Erythroblast (primary cell): ENCODE measurements around the gene ZNF516.

Source experiments
- DNase-seq, 2 experiments: peaks; one replicate each; lab custom pipeline; 2025; lab: John Stamatoyannopoulos, UW
- GATA1 ChIP-seq: IDR thresholded peaks from 2 replicates; pipeline ENCODE4 v1.6.1; 2011; ENCODE audit warnings: low read depth, mild to moderate bottlenecking, control low read depth, low read length, moderate library complexity
- POLR2A ChIP-seq: IDR thresholded peaks from 2 replicates; pipeline ENCODE4 v1.6.1; 2011; ENCODE audit warnings: mild to moderate bottlenecking, low read length

Gene ZNF516

DNA sequence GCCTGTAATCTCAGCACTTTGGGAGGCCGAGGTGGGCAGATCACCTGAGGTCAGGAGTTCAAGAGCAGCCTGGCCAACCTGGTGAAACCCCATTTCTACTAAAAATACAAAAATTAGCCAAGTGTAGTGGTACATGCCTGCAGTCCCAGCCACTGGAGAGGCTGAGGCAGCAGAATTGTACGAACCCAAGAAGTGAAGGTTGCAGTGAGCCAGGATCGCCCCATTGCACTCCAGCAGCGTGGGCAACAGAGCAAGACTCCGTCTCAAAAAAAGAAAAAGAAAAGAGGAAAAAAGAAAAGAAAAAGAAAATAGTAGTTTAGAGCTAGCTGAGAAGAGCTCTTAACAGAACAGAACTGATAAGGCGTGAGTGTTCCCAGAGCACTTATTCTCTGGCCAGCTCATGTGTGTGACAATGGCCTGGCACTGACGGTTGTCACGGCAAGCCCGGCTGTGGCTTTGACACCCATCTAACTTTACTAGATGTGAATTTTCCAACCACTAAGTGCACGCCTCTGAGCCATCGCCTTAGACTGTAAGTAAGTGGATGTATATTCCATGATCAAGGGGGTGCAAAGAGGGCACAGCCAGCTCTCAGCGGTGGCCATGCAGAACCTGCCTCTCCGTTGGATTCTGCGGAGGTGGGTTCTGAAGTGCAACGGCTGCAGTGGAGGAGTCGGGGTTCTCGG is 80.0 kb downstream of the ZNF516 start:
- TF ChIP-seq GATA1 (no peak), POLR2A (no peak)
- no peak for DNase-seq

DNA sequence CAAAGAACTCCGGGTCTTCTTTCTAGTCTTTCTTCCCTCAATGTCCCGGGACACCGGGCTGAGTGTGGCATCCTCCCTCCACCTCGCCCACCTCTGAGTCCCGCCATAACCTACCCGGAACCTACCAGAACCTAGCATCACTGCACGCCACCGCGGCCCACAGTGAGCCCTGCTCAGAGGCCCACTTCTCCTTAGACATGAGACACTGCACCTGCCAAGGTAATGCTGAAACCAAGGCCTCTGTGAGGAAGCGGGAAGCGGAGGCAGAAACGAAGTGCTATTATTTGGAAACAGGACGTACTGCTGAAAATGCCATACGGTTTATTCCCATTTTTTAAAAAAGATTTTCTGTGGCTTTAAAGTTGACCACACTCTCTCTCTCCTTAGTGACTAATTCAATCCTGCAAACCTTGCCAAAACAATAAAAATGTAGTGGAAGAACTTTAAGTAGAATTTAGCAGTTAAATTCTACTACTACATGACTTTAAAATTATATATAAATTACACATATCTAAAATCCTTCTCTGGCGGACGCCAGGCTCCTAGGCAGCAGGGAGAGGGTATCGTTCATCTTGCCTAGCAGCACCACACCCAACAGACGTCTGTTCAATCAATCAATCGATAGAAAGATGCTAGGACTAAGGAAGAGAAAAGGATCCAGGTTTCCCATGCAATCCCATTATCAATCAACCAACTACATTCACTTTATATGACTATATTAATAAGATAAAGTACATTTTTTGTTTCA is 82.0 kb downstream of the ZNF516 start:
- no peak for DNase-seq
- TF ChIP-seq POLR2A = no peak
- no peak for TF ChIP-seq GATA1

DNA sequence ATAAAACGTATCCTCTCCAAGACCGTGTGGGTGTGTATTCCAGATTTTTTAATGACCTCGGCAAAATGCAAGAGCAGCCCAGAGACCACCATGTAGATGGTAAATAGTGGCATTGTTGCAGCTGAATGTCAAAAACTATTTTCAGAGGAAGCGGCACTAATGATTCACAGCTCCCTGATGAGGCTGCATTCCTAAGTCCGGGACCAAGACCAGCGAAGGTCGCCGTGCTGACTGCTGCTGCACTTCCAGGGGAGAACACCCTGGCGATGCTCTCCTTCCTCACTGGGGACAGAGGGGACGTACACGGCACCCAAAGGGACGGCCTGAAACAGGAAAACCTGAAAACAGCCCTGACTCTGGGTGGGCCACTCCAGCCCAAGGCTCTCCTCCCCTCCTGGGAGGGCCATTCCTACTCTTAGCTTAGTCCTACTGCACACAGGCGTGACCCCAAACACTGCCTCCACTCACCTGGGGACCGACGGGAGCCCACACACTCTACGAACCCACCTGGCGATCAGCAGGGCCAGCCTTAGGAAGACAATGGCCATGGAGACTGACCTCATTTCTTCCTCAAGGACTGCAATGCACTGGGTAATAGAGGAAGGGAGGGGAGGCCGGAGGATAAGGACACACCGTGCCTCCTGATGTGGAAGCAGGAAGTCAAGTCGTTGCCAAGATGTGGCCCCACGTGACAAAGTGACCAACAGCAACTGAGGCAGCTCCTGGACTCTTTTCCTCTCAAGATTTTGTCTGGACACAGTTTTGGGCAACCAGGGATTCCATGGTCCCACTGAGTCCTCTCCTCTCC is 82.8 kb downstream of the ZNF516 start:
- TF ChIP-seq GATA1 (no peak), POLR2A (no peak)
- DNase-seq = no peak

DNA sequence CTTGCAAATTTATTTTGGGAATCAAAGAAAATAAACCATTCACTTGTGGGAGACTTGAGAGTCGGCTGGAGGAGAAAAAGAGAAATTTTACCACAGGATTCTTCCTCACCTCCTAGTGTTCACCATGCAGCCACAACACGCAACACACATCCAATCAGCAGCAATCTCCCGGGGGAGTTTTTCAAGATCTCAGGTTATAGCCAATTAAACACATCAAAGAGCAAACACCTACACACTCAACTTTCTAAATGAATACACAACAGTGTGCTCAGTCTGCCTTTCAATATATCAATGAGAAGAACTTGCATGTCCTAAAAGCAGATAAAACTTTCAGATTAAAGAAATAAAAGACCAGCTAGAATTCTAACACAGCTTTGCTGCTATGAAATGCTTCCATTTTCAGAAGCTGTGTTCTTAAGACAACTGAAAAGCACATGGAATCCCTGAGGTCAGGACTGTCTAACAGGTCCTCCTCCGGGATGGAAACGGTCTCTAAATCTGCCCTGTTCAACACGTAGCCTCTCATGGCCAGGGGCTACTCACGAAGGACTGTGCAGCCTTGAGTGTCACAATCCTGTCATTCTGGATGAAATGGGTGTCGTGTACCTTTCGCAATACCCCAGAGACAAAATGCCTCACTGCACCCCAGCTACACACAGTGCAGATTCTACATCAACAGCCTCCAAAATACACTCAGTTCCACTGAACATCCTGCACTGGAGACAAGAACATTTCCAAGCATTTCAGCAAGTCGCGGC is 84.2 kb downstream of the ZNF516 start:
- TF ChIP-seq POLR2A (no peak), GATA1 (no peak)
- DNase-seq = no peak

DNA sequence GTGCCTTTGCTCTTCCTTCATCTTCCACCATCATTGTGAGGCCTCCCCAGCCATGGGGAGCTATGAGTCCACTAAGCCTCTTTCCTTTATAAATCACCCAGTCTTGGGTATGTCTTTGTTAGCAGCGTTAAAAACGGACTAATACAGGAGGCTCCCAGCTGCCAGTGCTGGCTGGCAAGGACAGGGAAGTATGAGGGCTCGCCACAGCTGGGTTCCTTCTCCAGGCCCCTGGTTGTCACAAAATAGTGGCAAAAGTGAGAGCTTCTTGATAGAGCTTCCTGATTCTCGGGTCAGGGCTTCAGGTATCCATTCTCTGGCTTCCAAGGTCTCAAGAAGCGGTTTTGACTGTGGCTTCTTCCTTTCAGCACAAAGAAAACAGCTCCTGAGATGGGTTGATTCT is 85.0 kb downstream of the ZNF516 start:
- TF ChIP-seq POLR2A (no peak), GATA1 (no peak)
- no peak for DNase-seq

DNA sequence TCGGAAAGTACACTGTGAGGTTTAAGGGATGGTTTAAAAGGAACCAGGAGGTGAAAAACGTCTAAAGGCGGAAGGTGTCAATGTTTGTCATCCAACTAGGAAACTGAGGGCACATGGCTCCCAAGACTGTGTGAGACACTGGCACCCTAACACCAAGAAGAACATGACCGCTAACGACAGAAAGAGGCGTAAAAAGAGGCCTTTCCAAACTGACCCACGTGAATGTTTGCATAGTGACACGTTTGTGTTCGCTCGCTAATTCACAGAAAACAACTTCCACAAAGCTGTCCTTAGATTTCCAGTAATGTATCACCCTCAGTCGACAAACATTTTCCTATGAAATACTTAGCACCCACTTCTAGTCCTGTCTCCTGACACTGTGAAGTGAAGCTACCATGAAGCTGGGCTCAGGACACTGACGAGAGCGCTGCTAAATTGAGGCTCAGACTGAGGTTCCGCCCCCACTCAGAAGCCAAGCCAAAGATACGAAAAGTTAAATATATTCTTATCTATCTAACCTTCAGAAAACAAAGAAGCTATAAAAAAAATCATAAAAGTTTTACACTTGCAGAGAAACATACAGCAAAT is 86.5 kb downstream of the ZNF516 start:
- TF ChIP-seq POLR2A (no peak), GATA1 (no peak)
- DNase-seq = no peak

DNA sequence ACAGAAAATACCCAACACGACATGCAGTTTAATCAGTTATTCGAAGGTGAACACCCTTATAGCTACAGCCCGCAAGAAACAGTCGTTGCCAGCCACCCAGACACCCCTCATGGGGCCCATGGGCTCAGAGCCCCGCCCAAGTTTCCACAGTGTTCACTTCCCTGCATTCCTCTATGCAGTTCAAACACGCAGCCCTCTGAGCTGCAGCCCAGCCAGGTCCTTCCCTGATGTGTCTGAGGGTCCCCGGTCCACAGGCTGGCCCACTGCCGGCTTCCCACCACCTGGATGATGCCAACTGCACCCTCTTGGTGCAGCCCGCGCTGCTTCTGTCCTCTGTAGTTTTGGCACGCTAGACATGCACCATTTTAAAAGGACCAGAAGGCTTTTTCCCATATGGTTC is 87.4 kb downstream of the ZNF516 start:
- TF ChIP-seq GATA1 = no peak
- no peak for TF ChIP-seq POLR2A
- DNase-seq = no peak

DNA sequence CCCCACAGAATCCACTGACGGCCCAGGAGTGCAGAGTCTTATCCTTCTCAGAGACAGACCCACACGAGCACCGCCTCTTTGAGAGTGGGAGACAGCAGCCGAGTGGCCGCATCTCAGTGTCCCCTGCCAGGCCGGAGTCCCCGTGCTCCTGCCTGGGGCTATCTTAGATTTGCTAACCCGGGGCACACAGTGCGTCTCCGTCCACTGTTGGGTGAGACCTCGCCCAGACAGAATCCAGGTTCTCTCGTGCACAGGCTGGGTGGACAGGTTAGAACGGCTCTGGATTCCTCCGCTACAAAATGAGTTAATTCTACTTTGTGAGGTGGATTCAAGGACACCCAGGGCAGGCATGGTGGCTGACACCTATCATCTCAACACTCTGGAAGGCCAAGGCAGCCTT is 88.3 kb downstream of the ZNF516 start:
- TF ChIP-seq GATA1 = no peak
- no peak for TF ChIP-seq POLR2A
- no peak for DNase-seq

DNA sequence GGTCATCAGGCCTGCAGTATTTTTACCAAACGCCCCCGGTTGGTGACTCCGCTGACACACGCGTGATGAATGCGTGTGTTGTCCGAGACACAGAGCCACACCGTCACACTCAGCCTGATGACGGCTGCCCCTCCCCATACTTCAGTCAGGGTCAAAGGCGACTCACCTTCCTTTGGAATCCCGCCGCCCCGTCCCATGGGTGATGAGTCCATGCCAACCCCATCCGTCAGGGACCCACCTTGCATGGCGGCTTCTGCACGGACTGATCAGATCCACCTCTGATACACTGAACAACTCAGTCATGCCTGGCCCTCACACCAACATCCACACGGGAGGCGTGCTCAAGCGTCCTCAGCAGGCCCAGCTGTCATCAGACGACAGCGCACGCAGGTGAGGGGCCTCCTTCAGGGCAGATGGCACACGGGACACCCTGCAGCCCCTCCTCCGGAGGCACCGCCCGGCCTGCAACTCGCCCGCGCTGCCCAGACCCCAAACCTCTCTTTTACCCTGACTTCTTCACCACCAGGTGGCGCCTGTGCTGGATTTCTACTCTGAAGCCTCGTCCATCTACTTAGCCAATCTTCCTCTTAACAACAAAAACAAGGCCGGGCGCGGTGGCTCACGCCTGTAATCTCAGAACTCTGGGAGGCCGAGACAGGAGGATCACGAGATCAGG is 89.2 kb downstream of the ZNF516 start:
- peak; percentile 60 to 72 for DNase-seq
- TF ChIP-seq GATA1 (no peak), POLR2A (no peak)

DNA sequence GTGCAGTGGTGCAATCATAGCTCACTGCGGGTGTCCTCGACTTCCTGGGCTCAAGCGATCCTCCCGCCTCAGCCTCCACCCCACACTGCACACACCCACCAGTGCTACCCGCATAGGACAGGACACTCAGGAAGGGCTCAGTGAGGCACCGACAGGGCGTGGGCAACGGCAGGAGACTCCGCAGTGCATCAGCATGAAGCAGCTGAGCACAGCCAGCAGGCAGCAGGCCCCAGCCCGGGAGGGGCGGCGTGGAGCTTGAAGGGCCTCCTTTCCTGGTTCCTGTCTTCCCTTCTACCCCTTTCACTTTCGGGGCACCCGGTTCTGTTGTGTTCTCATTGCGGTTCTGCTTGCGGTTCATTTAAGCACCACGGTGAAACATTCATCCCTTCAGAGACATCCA is 89.8 kb downstream of the ZNF516 start:
- DNase-seq = no peak
- TF ChIP-seq GATA1 (no peak), POLR2A (no peak)

DNA sequence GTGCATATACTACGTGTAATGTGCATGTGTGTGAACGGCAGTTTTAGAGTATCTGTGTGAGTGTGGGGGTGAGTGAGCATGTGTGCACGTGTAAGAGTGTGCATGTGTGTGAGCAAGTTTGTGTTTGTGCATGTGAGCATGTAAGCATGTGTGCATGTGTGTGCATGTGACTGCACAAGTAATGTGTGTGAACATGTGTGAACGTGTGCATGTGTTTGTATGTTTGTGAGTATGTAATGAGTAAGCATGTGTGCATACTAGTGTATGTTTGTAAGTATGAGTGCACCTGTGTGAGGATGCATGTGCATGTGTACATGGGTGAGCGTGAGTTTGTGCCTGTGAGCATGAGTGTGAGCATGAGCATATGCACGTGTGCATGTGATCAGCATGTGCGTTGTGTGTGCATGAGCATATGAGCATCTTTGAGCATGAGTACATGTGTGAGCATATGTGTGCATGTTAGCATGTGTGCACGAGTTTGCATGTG is 90.7 kb downstream of the ZNF516 start:
- DNase-seq = no peak
- TF ChIP-seq GATA1 (no peak), POLR2A (no peak)
